Measurements from ENCODE around the gene KCNAB2. TPM values are rescaled to one million over a fixed set of nuclear protein-coding genes. Genes with fewer than 3 reads are reported as not detected.
"Not testable (repeated sequence)": the region's sequence is repeated elsewhere in the genome, so short reads cannot be mapped to it uniquely, and the experiment has no call there.

KCNAB2 gene
- total RNA-seq, 1 donor from 2014 or later = 307 TPM

DNA sequence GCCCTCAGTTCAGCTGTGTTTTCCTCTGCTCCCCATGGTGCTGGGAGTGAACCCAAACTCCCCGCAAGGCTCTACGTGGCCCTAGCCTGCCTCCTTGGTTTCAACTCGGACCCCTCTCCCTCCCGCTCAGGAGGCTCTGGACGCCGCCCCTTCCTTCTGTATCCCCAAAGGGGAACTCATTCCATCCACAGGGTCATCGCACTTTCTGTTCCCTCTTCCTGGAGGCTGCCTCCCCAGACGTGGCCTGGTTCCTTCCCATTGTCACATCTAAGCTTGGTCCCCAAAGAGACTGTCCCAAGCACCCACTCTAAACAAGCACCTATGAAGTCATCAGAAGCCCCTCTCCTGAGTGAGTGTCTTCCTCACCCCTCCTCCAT lies 10.9 kb downstream of the KCNAB2 start:
- no peaks in the 10 kb centered on the region for H3K9me3 Mint-ChIP-seq
- H3K27me3 Mint-ChIP-seq (ENCODE audit: low read depth) = no peaks in the 10 kb centered on the region
- H3K36me3 Mint-ChIP-seq (ENCODE audit: low read depth) = peaks cover 58% of the 10 kb centered on the region
- no peak overlapping the region for H3K27ac Mint-ChIP-seq
- H3K4me1 Mint-ChIP-seq (ENCODE audit: low read depth) = no peaks in the 10 kb centered on the region
- intact Hi-C loops (cut with micrococcal nuclease) = no loop called here
- H3K4me3 Mint-ChIP-seq (ENCODE audit: low read depth) = no peak overlapping the region
- no peak for DNase-seq (ENCODE audit: low spot score)

DNA sequence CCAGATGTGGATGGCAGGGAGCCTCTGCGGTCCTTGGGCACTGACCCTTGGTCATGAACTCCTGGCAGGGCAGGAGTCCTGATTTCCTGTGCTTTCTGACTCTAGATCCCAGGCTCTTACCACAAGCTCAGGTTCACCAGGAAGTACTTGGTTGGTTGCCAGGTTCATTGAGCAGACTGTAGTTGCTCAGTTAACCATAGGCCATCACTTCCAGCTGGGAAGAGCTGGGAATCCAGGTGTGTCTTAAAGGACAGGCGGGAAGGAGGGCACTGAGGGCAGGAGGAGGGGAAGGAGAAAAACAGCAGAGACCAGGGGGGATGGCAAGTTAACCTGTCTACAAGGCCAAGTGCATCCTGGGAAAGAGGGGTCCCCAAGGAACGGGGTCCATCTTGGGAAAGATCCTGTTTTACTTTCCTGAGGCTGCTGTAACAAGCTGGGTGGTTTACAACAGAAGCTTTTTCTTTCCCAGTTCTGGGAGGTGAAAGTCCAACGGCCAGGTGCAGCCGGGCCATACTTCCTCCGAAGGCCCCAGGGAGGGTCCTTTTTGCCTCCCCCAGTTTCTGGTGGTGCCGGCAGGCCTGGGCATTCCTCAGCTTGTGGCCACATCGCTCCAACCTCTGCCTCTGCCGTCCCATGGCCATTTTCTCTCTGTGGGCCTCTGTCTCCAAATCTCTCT lies 11.6 kb downstream of the KCNAB2 start:
- no peak overlapping the region for H3K27ac Mint-ChIP-seq
- H3K9me3 Mint-ChIP-seq = no peaks in the 10 kb centered on the region
- DNase-seq (ENCODE audit: low spot score) = no peak
- intact Hi-C loops (cut with micrococcal nuclease) = no loop called here
- H3K4me1 Mint-ChIP-seq (ENCODE audit: low read depth) = no peaks in the 10 kb centered on the region
- no peak overlapping the region for H3K4me3 Mint-ChIP-seq (ENCODE audit: low read depth)
- H3K36me3 Mint-ChIP-seq (ENCODE audit: low read depth) = peaks cover 55% of the 10 kb centered on the region
- H3K27me3 Mint-ChIP-seq (ENCODE audit: low read depth) = no peaks in the 10 kb centered on the region

DNA sequence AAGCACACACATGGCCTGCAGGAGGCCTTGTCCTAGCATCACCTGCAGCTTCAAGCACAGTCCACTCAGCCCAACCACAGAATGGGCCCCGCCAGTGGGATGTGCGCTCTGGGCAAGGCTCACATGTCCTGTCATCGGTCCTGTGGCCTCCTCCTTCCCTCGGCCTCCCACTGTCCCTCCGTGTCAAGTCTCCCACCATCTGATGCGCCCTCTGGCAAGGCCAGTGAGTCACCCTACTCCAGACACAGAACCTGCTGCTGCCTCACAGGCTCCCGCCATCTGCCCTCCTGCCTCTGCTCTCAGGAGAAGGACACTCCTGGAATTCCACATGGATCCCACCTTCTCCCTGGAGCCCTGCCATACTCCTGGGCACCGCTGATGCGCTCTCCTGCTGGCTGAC lies 14.2 kb downstream of the KCNAB2 start:
- H3K4me3 Mint-ChIP-seq (ENCODE audit: low read depth) = no peak overlapping the region
- H3K4me1 Mint-ChIP-seq (ENCODE audit: low read depth) = no peaks in the 10 kb centered on the region
- no peak overlapping the region for H3K27ac Mint-ChIP-seq
- no peaks in the 10 kb centered on the region for H3K27me3 Mint-ChIP-seq (ENCODE audit: low read depth)
- peaks cover 42% of the 10 kb centered on the region for H3K36me3 Mint-ChIP-seq (ENCODE audit: low read depth)
- intact Hi-C loops (cut with micrococcal nuclease) = no loop called here
- no peak for DNase-seq (ENCODE audit: low spot score)
- no peaks in the 10 kb centered on the region for H3K9me3 Mint-ChIP-seq

DNA sequence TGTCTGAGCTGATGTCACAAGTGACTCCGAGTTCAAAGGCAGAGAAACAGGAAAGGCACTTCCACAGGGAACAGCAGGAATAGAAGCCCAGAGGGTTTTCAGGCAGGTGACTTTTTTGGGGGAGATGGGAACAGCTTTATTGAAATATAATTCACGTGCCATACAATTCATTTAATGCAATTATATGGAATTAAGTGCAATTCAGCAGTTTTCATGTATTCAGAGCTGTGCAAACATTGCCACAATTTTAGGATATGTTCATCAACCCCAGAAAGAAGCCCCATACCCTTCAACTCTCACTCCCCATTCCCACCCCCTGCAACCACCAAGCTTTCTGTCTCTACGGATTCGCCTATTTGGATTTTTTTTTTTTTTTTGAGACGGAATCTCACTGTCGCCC lies 17.0 kb downstream of the KCNAB2 start:
- H3K9me3 Mint-ChIP-seq = no peaks in the 10 kb centered on the region
- no peak overlapping the region for H3K27ac Mint-ChIP-seq
- no peaks in the 10 kb centered on the region for H3K27me3 Mint-ChIP-seq (ENCODE audit: low read depth)
- peaks cover 43% of the 10 kb centered on the region for H3K36me3 Mint-ChIP-seq (ENCODE audit: low read depth)
- DNase-seq (ENCODE audit: low spot score) = no peak
- intact Hi-C loops (cut with micrococcal nuclease) = no loop called here
- no peaks in the 10 kb centered on the region for H3K4me1 Mint-ChIP-seq (ENCODE audit: low read depth)
- H3K4me3 Mint-ChIP-seq (ENCODE audit: low read depth) = no peak overlapping the region

DNA sequence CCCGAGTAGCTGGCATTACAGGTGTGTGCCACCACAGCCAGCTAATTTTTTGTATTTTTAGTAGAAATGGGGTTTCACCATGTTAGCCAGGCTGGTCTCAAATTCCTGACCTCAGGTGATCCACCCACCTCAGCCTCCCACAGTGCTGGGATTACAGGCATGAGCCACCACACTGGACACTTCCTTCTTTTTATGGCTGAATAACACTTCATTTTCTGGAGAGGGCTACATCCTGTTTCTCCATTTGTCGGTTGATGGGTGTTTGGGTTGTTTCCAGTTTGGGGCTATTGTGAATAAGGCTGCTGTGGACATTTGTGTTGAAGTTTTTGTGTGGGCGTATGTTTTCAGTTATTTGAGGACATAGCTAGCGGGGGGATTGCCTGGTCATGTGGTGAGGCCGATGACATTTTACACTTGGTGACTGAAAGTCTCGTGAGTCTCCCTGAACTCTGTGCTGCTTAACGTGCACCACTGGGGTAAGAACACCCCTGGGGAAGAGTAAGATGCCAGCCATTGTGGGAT lies 17.9 kb downstream of the KCNAB2 start:
- H3K9me3 Mint-ChIP-seq; intact Hi-C loops (cut with micrococcal nuclease); DNase-seq (ENCODE audit: low spot score); H3K27ac Mint-ChIP-seq; H3K27me3 Mint-ChIP-seq (ENCODE audit: low read depth); H3K4me3 Mint-ChIP-seq (ENCODE audit: low read depth); H3K4me1 Mint-ChIP-seq (ENCODE audit: low read depth): not testable (repeated sequence)
- peaks cover 42% of the 10 kb centered on the region for H3K36me3 Mint-ChIP-seq (ENCODE audit: low read depth)

DNA sequence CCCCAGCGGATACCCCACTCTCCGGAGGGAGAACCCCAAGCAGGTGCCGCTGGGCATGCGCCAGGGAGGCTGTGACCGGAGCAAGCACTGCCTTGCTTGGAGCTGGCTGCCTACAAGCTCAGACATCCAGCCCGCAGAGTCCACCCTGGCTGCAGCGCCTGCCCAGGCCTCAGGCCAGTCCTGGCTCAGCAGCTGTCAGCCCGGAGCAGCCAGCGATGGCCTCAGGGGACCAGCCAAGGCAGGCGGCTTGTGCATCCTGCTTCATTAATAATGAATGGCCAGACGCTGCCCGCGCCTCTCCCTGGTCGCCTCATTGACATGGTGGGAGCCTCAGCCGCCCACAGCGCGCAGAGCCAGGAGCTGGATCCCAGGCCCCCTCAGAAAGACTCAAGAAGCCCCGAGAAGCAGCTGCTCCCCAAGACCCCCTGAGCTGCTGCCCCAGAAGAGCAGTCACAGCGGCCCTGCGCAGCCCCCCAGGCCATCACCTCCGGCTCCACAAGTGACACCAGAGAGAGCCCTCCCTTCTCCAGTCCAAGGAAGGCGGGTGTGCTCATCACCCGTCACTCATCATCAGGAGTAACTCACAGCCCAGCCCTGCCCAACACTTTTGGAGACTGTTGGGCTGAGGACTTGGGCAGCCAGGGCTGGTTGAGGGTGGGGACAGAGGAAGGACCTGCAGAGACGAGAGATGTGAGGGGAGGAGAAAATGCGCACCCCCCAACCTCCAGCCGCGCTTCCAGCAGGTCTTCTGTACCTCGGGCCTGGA lies 19.6 kb downstream of the KCNAB2 start:
- intact Hi-C loops (cut with micrococcal nuclease) = no loop called here
- no peak overlapping the region for H3K27ac Mint-ChIP-seq

DNA sequence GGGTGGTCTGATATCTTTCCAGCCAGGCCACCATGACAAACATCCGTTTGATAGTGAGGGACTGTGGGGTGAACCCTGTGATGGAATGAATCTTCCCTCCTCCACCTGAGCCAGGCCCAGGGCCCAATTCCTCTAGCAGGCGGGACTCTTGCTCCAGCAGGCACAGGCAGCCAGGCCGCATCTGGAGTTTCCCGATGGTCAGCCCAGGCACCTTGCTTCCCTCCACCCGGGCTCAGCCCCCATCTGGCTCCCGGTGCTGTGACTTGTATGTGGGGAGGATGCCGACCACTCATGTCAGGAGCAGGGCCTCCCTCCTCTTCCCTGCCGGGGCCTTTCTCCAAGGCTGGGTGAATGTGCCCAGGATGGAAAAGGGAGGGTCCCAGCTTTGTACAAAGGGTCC lies 21.0 kb downstream of the KCNAB2 start:
- no peak for DNase-seq (ENCODE audit: low spot score)
- Mint-ChIP-seq H3K36me3 (ENCODE audit: low read depth) (peaks cover 37% of the 10 kb centered on the region), H3K4me1 (ENCODE audit: low read depth) (no peaks in the 10 kb centered on the region), H3K27me3 (ENCODE audit: low read depth) (no peaks in the 10 kb centered on the region), H3K27ac (no peak overlapping the region), H3K4me3 (ENCODE audit: low read depth) (no peak overlapping the region), H3K9me3 (no peaks in the 10 kb centered on the region)
- intact Hi-C loops (cut with micrococcal nuclease) = no loop called here

More for the DNA sequence above, 19.6 kb downstream of the KCNAB2 start:
- Mint-ChIP-seq H3K27me3 (ENCODE audit: low read depth) (no peaks in the 10 kb centered on the region), H3K4me3 (ENCODE audit: low read depth) (no peak overlapping the region), H3K4me1 (ENCODE audit: low read depth) (no peaks in the 10 kb centered on the region), H3K9me3 (no peaks in the 10 kb centered on the region), H3K36me3 (ENCODE audit: low read depth) (peaks cover 39% of the 10 kb centered on the region)
- DNase-seq (ENCODE audit: low spot score) = no peak

DNA sequence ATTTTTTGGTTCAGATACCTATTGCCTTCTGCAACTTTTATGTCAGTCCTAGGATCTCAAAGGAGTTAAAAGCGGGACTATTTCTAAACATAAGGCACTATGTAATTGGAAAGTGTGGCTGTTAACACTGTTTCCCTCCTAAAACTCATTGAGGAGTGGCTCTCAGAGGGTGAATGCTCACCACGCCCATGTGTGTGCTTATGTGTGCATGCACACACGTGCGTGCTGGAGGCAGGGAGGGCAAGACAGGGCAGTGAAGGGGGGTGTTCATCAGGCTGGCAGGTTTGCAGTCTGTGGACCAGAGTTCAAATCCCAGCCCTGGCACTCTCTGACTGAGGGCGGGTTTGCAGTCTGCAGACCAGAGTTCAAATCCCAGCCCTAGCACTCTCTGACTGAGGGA lies 22.4 kb downstream of the KCNAB2 start:
- H3K27me3 Mint-ChIP-seq (ENCODE audit: low read depth) = no peaks in the 10 kb centered on the region
- intact Hi-C loops (cut with micrococcal nuclease) = no loop called here
- peaks cover 38% of the 10 kb centered on the region for H3K36me3 Mint-ChIP-seq (ENCODE audit: low read depth)
- H3K4me1 Mint-ChIP-seq (ENCODE audit: low read depth) = no peaks in the 10 kb centered on the region
- DNase-seq (ENCODE audit: low spot score) = no peak
- H3K27ac Mint-ChIP-seq = no peak overlapping the region
- H3K9me3 Mint-ChIP-seq = no peaks in the 10 kb centered on the region
- H3K4me3 Mint-ChIP-seq (ENCODE audit: low read depth) = no peak overlapping the region

DNA sequence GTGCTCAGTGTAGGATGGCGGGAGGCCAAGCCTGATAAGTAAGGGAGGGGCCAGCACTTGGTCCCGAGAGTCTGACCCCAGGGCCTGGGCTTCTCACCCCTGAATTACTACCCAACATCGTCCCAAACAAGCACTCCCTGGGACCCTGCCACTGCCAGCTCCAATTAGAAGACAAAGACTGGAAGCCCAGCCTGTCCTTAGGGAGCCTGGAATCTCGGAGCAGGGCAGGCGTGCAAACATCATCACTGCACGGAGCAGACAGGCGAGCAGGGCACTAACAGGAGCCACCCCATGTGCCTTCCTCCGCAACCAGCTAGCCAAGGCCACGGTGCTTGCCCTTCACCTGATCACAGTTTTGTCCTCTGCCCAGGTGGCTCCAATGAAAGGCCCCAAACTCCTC lies 23.2 kb downstream of the KCNAB2 start:
- no peak overlapping the region for H3K4me3 Mint-ChIP-seq (ENCODE audit: low read depth)
- H3K4me1 Mint-ChIP-seq (ENCODE audit: low read depth) = no peaks in the 10 kb centered on the region
- no peaks in the 10 kb centered on the region for H3K27me3 Mint-ChIP-seq (ENCODE audit: low read depth)
- H3K36me3 Mint-ChIP-seq (ENCODE audit: low read depth) = peaks cover 37% of the 10 kb centered on the region
- DNase-seq (ENCODE audit: low spot score) = no peak
- no peaks in the 10 kb centered on the region for H3K9me3 Mint-ChIP-seq
- H3K27ac Mint-ChIP-seq = no peak overlapping the region
- intact Hi-C loops (cut with micrococcal nuclease) = no loop called here

DNA sequence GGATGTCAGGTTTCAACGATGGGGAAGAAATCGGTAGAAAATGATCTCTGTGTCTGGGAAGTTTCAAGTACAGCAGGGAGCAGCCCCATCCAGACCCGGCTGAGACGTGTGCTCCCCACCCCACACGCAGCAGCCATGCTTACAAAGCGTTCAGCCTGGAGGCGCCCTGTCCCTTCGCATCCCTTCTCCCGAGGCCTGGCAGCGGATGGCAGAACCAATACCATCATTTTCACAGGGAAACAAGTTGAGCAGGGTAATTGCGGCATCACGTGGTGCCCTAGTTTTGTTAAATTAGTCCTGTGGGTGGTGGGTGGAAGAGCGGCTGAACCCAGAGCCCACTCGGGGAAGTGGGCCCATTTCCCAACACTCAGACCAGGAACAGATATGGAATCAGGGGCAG lies 23.9 kb downstream of the KCNAB2 start:
- DNase-seq (ENCODE audit: low spot score) = no peak
- Mint-ChIP-seq H3K4me1 (ENCODE audit: low read depth) (no peaks in the 10 kb centered on the region), H3K4me3 (ENCODE audit: low read depth) (no peak overlapping the region), H3K36me3 (ENCODE audit: low read depth) (peaks cover 37% of the 10 kb centered on the region), H3K9me3 (no peaks in the 10 kb centered on the region), H3K27me3 (ENCODE audit: low read depth) (no peaks in the 10 kb centered on the region), H3K27ac (no peak overlapping the region)
- intact Hi-C loops (cut with micrococcal nuclease) = no loop called here

DNA sequence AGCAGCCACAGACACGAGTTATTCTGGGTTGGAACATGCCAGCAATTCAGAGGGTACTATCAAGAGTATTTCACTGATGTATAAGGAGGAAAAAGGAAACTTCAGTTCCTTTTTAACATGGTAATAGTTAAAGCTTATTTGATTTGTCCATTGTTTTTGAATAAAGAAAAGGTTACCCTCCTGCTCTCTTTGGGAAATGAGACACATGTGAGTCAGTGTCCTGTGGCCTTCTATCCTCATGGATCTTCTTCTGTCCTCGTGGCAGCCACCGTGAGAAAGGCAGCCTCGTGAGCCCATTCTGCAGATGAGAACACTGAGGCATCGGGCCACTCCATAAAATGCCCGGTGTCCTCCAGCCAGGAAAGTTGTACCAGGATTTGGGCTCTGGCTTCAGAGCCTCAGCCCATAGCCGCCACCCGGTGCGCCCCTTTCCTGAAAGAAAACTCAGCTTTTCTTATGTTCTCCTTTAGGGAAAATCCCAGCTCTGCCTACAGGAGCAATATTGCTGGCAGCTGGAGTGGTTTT lies 24.8 kb downstream of the KCNAB2 start:
- Mint-ChIP-seq H3K4me1 (ENCODE audit: low read depth) (no peaks in the 10 kb centered on the region), H3K27me3 (ENCODE audit: low read depth) (no peaks in the 10 kb centered on the region), H3K27ac (no peak overlapping the region), H3K4me3 (ENCODE audit: low read depth) (no peak overlapping the region), H3K9me3 (no peaks in the 10 kb centered on the region), H3K36me3 (ENCODE audit: low read depth) (peaks cover 45% of the 10 kb centered on the region)
- intact Hi-C loops (cut with micrococcal nuclease) = no loop called here
- no peak for DNase-seq (ENCODE audit: low spot score)

DNA sequence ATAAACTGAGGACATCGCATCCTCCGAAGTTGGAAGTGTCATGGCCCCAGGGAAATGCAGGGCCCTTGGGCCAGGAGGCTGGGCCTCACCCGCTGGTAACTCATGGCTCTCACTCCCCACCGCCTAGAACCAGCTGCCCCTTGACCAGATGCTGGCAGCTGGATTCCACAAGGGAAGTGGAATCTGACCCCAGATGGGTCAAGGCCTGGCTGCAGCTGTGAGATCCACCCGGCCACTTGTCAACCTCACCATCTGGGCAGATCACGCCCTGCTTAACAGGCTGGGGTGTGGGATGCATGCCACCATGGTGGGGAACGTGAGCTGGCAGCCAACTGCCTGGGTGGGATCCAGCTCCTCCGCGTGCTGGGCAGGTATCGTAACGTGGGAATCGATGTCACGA lies 25.5 kb downstream of the KCNAB2 start:
- H3K27me3 Mint-ChIP-seq (ENCODE audit: low read depth) = no peaks in the 10 kb centered on the region
- H3K27ac Mint-ChIP-seq = no peak overlapping the region
- no peak for DNase-seq (ENCODE audit: low spot score)
- H3K9me3 Mint-ChIP-seq = no peaks in the 10 kb centered on the region
- no peaks in the 10 kb centered on the region for H3K4me1 Mint-ChIP-seq (ENCODE audit: low read depth)
- peaks cover 49% of the 10 kb centered on the region for H3K36me3 Mint-ChIP-seq (ENCODE audit: low read depth)
- no peak overlapping the region for H3K4me3 Mint-ChIP-seq (ENCODE audit: low read depth)
- intact Hi-C loops (cut with micrococcal nuclease) = no loop called here

DNA sequence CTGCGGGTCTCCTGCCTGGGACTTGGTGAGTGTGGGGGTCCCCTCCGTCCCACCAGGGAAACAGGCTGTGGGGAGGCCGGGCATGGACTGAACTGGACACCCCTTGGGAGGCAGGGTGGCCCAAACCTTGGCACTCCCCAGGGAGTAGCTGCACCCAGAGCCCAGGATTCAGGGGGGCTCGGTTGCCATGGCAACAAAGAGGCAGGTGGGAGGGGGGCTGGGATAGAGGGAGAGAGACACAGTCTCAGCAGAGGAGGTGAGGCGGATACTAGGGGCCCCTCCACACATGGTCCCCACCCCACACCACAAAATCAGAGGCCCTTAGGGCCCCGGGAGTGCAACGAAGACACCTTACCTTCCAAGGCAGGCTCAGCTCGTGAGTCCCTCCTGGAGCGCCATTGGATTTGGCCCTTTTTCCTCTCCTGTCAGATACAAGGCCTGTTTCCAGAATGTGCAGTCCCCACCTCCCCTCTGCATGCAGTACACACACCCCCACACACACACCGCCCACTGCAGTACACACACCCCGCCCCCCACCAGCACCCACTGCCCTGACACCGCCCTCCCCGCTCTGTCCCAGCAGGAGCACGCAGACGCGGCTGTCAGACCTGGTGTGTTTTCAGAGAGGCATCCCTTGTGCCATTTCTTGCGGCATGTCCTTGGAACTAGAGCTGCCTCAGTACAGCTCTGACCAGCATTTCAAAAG lies 27.2 kb downstream of the KCNAB2 start:
- Mint-ChIP-seq H3K27ac (no peak overlapping the region), H3K36me3 (ENCODE audit: low read depth) (peaks cover 46% of the 10 kb centered on the region), H3K9me3 (no peaks in the 10 kb centered on the region), H3K4me3 (ENCODE audit: low read depth) (no peak overlapping the region), H3K4me1 (ENCODE audit: low read depth) (no peaks in the 10 kb centered on the region), H3K27me3 (ENCODE audit: low read depth) (no peaks in the 10 kb centered on the region)
- DNase-seq (ENCODE audit: low spot score) = no peak
- intact Hi-C loops (cut with micrococcal nuclease) = no loop called here

All from activated T-helper 2 cell treated with anti-CD3 and anti-CD28 coated beads, Interferon-gamma antibody, Interleukin-2, Interleukin-4, amounts not matched to agents 10 μg/mL and 5 μg/mL and 100 μg/mL, durations not matched to agents 14 hours and 24 hours and 36 hours (primary cell).